ENCODE measurements around the gene NUDT7. TPM values are rescaled to one million over a fixed set of nuclear protein-coding genes. Genes with fewer than 3 reads are reported as not detected.

NUDT7 gene
- total RNA-seq, 1 experiment from 2014 or later, result 7.5 TPM

- TF ChIP-seq ZNF219 (CRISPR knock-in tag; IDR thresholded peaks at IDR 0.05; ENCODE audit: borderline replicate concordance), result no peak
- TF ChIP-seq, protein P1, sequence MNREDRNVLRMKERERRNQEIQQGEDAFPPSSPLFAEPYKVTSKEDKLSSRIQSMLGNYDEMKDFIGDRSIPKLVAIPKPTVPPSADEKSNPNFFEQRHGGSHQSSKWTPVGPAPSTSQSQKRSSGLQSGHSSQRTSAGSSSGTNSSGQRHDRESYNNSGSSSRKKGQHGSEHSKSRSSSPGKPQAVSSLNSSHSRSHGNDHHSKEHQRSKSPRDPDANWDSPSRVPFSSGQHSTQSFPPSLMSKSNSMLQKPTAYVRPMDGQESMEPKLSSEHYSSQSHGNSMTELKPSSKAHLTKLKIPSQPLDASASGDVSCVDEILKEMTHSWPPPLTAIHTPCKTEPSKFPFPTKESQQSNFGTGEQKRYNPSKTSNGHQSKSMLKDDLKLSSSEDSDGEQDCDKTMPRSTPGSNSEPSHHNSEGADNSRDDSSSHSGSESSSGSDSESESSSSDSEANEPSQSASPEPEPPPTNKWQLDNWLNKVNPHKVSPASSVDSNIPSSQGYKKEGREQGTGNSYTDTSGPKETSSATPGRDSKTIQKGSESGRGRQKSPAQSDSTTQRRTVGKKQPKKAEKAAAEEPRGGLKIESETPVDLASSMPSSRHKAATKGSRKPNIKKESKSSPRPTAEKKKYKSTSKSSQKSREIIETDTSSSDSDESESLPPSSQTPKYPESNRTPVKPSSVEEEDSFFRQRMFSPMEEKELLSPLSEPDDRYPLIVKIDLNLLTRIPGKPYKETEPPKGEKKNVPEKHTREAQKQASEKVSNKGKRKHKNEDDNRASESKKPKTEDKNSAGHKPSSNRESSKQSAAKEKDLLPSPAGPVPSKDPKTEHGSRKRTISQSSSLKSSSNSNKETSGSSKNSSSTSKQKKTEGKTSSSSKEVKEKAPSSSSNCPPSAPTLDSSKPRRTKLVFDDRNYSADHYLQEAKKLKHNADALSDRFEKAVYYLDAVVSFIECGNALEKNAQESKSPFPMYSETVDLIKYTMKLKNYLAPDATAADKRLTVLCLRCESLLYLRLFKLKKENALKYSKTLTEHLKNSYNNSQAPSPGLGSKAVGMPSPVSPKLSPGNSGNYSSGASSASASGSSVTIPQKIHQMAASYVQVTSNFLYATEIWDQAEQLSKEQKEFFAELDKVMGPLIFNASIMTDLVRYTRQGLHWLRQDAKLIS (CRISPR knock-in tag; IDR thresholded peaks at IDR 0.05; ENCODE audit: borderline replicate concordance), result no peak
- Mint-ChIP-seq H3K4me1 (no peaks in the 10 kb centered on the region), H3K4me3 (no peak overlapping the region), H3K27ac (no peak overlapping the region), H3K27me3 (ENCODE audit: low read depth) (no peaks in the 10 kb centered on the region), H3K36me3 (no peaks in the 10 kb centered on the region), H3K9me3 (no peaks in the 10 kb centered on the region)
- CTCF ChIA-PET, result no interaction called here
- ATAC-seq (no peak), DNase-seq (ENCODE audit: low spot score) (no peak)
- POLR2A ChIA-PET, result no interaction called here
Observed at GRCh38 chr16:77767211-77767610, 44.9 kb downstream of the NUDT7 start.

DNA sequence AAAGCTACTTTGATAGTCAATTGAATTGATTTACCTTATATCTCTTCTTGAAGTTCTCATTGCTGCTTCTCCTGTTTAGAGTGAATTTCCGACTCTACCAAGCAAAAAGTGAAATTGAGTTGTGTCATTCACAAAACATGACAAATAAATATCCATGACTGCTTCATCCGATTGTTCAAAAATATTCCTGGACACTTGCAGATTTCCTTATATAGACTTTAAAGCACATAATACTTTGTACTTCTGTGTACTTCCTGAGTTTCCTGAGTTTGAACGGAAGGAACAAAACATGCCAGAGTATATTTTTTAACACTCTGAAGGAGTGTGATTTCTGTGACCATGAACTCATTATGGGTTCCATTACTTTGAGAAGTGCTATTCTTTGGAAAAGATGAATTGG lies 45.5 kb downstream of the NUDT7 start:
- no peak overlapping the region for H3K4me3 Mint-ChIP-seq
- no peak for TF ChIP-seq ZNF423 (CRISPR knock-in tag; IDR thresholded peaks at IDR 0.05)
- TF ChIP-seq, protein P2, sequence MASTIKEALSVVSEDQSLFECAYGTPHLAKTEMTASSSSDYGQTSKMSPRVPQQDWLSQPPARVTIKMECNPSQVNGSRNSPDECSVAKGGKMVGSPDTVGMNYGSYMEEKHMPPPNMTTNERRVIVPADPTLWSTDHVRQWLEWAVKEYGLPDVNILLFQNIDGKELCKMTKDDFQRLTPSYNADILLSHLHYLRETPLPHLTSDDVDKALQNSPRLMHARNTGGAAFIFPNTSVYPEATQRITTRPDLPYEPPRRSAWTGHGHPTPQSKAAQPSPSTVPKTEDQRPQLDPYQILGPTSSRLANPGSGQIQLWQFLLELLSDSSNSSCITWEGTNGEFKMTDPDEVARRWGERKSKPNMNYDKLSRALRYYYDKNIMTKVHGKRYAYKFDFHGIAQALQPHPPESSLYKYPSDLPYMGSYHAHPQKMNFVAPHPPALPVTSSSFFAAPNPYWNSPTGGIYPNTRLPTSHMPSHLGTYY (CRISPR knock-in tag; IDR thresholded peaks at IDR 0.05), result no peak
- no peak for TF ChIP-seq HMGA2 (CRISPR knock-in tag; IDR thresholded peaks at IDR 0.05)
- TF ChIP-seq, protein P3, sequence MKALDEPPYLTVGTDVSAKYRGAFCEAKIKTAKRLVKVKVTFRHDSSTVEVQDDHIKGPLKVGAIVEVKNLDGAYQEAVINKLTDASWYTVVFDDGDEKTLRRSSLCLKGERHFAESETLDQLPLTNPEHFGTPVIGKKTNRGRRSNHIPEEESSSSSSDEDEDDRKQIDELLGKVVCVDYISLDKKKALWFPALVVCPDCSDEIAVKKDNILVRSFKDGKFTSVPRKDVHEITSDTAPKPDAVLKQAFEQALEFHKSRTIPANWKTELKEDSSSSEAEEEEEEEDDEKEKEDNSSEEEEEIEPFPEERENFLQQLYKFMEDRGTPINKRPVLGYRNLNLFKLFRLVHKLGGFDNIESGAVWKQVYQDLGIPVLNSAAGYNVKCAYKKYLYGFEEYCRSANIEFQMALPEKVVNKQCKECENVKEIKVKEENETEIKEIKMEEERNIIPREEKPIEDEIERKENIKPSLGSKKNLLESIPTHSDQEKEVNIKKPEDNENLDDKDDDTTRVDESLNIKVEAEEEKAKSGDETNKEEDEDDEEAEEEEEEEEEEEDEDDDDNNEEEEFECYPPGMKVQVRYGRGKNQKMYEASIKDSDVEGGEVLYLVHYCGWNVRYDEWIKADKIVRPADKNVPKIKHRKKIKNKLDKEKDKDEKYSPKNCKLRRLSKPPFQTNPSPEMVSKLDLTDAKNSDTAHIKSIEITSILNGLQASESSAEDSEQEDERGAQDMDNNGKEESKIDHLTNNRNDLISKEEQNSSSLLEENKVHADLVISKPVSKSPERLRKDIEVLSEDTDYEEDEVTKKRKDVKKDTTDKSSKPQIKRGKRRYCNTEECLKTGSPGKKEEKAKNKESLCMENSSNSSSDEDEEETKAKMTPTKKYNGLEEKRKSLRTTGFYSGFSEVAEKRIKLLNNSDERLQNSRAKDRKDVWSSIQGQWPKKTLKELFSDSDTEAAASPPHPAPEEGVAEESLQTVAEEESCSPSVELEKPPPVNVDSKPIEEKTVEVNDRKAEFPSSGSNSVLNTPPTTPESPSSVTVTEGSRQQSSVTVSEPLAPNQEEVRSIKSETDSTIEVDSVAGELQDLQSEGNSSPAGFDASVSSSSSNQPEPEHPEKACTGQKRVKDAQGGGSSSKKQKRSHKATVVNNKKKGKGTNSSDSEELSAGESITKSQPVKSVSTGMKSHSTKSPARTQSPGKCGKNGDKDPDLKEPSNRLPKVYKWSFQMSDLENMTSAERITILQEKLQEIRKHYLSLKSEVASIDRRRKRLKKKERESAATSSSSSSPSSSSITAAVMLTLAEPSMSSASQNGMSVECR (CRISPR knock-in tag; IDR thresholded peaks at IDR 0.05; ENCODE audit: borderline replicate concordance), result no peak
- TF ChIP-seq, protein P4, sequence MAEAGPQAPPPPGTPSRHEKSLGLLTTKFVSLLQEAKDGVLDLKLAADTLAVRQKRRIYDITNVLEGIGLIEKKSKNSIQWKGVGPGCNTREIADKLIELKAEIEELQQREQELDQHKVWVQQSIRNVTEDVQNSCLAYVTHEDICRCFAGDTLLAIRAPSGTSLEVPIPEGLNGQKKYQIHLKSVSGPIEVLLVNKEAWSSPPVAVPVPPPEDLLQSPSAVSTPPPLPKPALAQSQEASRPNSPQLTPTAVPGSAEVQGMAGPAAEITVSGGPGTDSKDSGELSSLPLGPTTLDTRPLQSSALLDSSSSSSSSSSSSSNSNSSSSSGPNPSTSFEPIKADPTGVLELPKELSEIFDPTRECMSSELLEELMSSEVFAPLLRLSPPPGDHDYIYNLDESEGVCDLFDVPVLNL (CRISPR knock-in tag; IDR thresholded peaks at IDR 0.05; ENCODE audit: borderline replicate concordance, low read depth), result no peak
- no peak for TF ChIP-seq IRF1 (CRISPR knock-in tag; IDR thresholded peaks at IDR 0.05)
- no peak for TF ChIP-seq ZMAT4 (CRISPR knock-in tag; IDR thresholded peaks at IDR 0.05)
- no peak for TF ChIP-seq IRF2 (CRISPR knock-in tag; IDR thresholded peaks at IDR 0.05; ENCODE audit: borderline replicate concordance, low read depth)
- no peak for TF ChIP-seq ESRRA (CRISPR knock-in tag; IDR thresholded peaks at IDR 0.05; ENCODE audit: borderline replicate concordance)
- no peak for DNase-seq (ENCODE audit: low spot score)
- no peak overlapping the region for H3K27ac Mint-ChIP-seq
- no peaks in the 10 kb centered on the region for H3K9me3 Mint-ChIP-seq
- no peaks in the 10 kb centered on the region for H3K36me3 Mint-ChIP-seq
- H3K4me1 Mint-ChIP-seq, result no peaks in the 10 kb centered on the region
- POLR2A ChIA-PET, result no interaction called here
- no peak for ATAC-seq
- CTCF ChIA-PET, result no interaction called here
- no peaks in the 10 kb centered on the region for H3K27me3 Mint-ChIP-seq (ENCODE audit: low read depth)
